NCI-H524 (cell line): ENCODE measurements around the gene LZTS2.
A peak's percentile ranks its signal among the peaks of the same experiment; 100 is the strongest.
"Not testable (repeated sequence)": the region's sequence is repeated elsewhere in the genome, so short reads cannot be mapped to it uniquely, and the experiment has no call there.

Experiments used
- DNase-seq, 2 experiments: peaks; one replicate each; lab custom pipeline; 2025; lab: John Stamatoyannopoulos, UW

Gene LZTS2, protein sequence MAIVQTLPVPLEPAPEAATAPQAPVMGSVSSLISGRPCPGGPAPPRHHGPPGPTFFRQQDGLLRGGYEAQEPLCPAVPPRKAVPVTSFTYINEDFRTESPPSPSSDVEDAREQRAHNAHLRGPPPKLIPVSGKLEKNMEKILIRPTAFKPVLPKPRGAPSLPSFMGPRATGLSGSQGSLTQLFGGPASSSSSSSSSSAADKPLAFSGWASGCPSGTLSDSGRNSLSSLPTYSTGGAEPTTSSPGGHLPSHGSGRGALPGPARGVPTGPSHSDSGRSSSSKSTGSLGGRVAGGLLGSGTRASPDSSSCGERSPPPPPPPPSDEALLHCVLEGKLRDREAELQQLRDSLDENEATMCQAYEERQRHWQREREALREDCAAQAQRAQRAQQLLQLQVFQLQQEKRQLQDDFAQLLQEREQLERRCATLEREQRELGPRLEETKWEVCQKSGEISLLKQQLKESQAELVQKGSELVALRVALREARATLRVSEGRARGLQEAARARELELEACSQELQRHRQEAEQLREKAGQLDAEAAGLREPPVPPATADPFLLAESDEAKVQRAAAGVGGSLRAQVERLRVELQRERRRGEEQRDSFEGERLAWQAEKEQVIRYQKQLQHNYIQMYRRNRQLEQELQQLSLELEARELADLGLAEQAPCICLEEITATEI

DNA sequence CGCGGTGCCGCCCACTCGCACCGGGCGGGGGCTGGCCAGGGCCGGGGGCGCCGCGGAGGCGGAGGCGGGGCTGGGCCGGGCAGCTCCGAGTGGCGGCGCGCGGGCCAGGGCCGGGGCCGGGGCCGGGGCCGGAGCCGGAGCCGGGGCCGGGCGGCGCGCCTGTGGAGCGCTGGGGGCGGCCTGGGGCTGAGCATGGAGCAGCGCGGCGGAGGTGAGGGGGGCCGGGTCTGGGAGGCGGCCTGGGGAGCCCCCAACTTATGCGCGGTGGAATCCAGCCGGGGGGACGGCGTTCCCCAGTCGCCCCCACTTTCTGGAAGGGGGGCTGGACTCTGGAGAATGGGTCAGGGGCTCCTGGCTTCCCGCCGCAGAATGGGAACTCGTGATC, at the start of gene LZTS2:
Gene LZTS2, plus strand, starts transcription at position 67 of the 385 bp plus-strand sequence. CDS start 2,731 bp downstream, outside the sequence.
- DNase-seq: no peak

DNA sequence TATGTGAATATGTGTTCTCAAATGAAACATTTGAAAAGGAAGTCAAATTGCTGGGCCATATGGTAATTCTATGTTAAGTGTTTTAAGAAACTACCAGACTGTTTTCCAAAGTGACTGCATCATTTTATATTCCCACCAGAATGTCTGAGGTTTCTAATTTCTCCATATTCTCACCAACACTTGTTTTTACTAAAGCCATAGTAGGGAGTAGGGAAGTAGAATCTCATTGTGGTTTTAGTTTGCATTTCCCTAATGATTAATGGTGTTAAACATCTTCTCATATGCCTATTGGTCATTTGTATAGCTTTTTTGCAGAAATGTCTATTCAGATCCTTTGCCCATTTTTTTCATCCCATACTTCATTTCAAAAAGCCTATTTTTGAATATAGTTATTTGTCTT, 39.4 kb upstream of the LZTS2 start:
- DNase-seq: no peak

DNA sequence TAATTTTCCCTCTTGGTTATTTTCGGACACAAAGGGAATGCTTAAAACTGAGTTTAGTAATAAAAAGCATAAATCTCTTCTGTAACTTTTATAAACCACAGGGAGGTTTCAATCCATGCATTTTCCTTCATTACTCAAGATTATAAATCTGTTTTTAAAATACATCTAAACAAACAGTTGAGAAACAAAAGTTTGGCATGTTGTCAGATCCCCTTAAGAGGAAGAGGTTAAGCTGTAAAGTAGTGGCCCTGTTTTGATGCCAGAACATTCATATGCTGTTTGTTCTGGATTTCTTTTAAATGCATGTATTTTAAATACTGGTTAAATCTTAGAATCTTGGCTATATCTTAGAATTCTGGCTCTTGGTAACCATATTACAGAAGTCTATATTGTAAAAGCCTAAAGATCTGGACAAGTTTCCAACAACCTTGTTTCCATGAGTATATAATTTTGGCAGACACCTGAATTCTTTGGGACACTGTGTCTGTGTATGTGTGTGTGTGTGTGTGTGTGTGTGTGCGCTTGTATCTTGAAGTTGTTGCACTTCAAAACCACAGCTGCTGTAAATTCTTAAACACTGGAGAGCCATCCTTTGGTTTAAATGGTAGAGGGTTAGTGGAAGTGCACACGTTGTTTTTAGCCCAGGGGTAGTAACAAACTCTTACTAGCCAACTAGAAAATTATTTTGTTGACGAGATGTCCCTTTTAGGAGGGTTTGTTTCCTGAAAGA, 37.1 kb upstream of the LZTS2 start:
- DNase-seq: no peak

DNA sequence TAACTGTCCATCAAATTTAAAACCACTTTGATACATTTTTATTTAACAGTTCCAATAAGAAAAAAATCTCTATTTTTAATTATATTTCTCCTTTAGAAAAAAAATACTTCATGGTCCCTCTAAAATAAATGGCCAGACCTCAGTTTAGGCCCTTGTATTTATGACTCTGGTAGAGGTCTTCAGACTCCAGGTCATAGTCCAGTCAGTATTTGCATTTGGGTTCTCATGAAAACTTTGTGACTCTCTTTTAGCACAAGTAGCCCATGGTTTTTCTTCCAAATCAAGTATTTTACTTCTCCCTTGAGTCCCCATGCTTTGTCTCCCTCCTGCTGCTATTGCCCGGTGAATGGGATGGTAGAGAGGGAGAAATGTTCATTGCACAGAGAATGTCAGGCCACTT, 35.8 kb upstream of the LZTS2 start:
- no peak for DNase-seq

DNA sequence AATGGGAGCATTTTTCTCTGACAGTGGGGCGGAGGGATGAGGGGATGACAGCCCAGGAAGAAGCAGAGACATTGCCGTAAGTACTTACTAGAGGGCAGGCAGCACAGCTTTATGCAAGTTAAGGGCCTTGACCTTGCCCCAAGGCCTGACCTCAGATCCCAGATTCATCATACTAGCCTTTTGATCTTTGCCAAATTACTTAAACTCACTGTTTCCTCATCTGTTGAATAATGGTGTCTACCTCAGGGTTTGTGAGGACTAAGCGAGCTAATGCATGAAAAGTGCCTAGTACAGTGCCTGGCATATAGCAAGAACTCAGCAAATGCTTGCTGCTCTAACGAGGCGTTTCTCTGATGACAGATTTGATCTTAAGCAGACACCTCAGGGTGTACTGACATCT, 33.8 kb upstream of the LZTS2 start:
- DNase-seq: no peak

GRCh38 chr10:100966887-100967286, 32.7 kb upstream of the LZTS2 start:
- no peak for DNase-seq

GRCh38 chr10:100967332-100967731, 32.3 kb upstream of the LZTS2 start:
- DNase-seq: no peak

DNA sequence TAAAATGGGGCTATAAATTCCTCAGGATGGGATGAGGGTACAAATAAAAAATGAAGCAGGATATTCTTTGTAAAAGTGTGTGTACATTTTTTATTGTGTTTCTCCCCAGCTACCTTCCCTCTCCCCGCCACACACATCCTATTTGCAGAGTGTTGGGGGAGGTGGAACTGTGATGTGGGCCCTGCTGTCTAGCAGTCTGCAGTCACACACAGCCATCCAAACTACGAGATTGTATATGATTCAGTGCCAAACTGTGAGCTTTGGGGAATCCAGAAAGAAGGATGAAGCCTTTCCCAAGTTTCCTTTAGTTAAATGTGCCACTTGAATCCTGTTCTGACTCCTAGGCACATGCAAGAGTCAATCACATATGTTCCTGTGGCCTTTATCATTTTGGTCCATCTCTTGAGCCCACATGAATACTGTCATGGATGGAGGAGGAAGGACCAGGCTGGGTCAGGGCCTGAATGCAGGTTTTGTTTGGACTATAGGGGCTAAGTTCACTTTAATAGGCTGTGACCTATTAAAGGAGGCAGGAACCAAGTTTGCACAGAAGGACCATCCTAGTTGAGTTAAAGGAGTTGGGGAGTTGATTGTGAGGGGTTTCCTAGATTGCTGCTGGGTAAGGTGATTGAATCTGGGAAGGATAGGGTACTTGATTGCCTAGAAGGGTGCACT, 31.4 kb upstream of the LZTS2 start:
- no peak for DNase-seq

DNA sequence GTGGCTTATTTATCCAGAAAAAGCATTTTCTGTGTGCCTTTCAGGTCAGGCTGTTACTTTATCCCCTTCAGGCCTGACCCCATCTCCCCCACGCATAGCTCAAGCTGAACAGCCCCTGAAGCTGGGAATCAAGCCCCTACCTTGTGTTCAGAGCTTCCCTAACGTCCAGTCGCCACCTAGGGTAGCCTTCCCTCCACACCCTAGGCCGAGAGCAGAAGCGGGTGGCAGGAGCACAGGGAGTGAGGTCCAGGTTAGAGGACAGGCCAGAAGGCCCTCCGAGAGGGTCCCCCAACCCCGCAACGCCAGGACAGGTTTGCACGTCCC, 30.8 kb upstream of the LZTS2 start:
- DNase-seq: no peak

DNA sequence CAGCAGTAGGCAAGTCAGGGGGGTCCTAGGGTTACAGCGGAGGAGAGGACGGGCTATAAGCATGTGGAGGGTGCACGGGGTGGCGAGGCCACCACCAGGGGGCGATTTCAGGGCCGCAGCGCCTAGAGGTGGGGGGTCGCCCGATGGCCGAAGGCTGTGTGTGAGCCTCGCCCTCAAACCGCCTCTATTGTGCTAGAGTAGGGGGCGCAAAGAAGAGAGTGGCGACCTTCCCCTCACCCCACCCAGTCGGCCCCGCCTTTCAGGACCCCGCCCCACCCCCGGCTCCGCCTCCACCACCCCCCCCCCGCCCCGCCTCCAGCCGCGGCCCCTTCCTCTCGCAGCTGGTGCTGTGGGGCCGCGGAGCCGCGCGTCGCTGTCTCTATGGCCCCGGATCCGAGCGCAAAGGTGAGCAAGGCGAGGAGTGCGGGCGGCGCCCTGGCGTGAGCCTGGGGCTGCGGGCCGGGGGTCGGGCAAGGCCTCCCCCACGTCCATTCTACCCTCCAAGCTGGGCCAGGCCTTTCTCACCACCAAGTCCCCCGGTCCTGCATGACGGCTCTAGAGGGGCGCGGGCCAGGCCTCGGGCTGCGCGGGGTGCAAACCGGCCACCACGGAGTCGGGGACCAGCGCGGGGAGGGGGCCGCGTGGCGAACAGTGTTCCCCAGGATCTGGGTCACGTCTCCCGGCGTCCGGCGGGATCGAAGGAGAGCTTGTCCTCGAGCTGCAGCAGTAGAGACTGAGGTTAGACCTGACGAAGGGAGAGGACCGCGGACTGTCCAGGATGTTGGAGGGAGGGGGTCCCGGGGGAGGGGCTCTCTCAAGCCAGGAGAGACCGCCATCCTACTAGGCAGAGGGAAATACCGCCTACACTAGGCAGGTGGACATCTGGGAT, 30.2 kb upstream of the LZTS2 start, which contains the start of gene SEMA4G:
Gene SEMA4G, plus strand, starts transcription at position 318 of the 889 bp plus-strand sequence. CDS start 3,409 bp downstream, outside the sequence.
- DNase-seq: peak in 1 of 2 experiments; percentile 17

DNA sequence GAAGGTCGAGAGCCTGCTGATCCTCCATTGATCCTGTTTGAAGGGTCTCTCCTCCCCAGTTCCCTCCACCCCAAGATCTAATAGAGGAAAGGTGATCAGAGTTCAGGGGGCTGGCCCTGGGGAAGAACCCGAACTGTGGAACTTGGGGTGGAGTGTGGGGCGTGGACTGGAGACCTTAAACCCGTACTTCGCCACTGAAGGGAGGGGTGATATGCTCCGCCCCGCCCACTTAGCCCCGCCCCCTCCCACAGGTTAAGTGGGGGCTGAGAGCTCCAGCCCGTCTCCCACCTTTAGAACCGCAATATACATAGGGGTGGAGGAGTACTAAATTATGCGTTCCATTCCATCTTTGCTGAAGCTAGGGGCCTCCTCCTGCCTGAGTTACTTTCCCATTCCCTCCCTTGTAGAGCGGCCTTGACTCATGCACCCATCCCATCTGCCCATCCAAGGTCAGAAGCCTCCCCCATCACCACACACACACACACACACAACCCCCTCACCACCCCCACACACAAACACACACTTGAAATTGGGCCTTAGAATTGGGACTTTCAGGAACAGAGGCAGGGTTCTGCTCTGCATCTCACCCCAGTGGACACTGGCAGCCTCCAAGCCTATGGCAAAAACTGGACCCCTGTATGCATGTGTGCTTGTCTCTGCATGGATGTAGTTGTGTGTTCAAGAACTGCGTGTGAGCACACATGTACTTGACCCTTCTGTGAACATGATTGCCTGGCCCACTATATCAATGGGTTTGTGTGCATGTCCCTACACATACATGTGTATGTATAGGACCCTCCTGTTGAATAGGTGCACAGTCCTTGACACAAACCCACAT, 29.3 kb upstream of the LZTS2 start:
- no peak for DNase-seq

DNA sequence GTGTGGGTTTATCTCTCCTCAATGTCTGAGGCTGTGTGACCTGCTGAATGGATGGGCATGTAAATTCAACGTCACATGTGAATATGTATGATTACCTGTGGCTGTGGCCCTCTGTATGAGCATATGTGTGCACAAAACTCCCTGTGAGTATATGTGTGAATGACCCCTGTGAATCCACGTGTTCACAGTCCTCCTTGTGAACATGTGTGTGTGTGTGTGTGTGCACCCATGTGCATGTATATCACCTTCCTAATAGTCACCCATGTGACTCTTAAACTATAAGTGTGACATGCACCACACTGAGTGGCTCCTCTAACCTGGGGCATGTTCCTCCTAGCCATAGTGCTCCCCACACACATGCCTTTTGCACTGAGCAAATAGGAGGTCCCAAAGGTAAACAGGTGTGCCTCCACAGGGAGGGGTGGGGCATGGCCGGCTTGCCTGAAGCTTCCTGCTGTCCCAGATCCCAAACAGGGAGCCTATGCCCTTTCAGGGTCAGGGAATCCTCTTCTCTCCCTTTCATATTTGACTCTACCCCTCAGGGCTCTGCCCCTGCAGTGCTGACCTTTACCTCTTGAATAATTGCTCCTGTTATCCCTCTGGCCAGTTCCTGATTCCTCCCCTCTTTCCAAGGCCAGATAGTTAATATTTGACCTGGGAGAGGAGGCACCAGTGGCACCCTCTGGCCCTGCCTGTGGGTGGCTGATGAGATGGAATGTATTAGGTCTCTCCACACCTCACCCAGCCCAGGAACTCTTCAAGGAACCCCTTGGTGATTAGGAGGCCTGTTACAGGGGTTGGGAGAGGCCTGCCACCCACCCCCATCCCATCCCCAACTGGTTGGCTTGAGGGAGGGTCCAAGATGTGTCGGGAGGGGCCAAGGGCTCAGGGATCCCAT, 28.4 kb upstream of the LZTS2 start:
- no peak for DNase-seq

- DNase-seq: no peak
Measured at GRCh38 chr10:100972115-100972903, 27.3 kb upstream of the LZTS2 start.

- DNase-seq: no peak
Measured at GRCh38 chr10:100972904-100973535, 26.6 kb upstream of the LZTS2 start.

DNA sequence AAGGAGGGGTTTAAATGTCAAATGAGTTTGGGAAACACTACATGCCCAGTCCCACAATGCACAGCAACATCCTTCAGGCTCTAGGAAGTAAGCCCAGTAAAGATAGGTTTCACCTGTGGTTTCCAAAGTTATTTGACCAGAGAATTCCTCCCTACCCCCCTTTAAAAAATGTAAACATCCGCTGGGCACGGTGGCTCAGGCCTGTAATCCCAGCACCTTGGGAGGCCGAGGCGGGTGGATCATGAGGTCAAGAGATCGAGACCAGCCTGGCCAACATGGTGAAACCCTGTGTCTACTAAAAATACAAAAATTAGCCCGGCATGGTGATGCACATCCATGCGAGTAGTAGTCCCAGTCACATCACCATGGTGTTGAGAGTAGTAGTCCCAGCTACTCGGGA, 24.2 kb upstream of the LZTS2 start:
- not testable (repeated sequence) for DNase-seq

DNA sequence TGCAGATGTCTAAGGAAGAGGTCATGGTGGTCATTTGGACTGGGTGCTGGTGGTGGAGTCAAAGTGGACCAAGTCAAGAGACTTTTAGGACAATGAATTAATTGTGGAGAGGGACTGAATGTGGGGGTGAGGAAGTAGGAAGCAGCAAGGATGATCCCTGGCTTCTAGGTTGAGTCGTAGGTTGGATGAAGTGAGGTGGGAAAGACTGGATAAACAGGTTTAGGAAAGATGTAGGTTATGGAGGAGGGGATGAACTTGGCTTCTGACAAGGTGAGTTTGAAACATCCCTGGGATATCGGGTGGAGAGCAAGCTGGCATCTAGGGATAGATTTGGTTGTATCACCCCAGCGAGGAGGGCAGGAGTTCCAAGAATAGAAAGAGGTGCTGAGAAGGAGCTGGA, 22.7 kb upstream of the LZTS2 start:
- DNase-seq: no peak

DNA sequence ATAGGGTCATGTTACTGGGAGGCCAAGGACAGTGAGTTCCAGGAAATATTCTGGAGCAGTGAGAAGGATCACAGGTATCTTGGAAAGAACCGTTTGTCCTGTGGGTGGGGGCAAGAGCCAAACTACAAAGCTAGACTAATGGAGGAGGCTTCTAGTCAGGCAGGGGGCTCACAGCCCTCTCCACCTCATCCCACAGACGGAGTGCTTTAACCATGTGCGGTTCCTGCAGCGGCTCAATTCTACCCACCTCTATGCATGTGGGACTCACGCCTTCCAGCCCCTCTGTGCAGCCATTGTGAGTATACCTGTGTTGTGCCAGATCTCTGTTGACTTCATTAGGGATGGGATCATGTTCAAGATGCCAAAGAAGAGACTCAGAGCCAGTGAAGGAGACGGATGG, 22.2 kb upstream of the LZTS2 start:
- DNase-seq: no peak
